AG10803 (cell line): Measurements from ENCODE around the gene KCTD7.

ENCODE experiments used
- DNase-seq: peaks from one replicate; pipeline ENCODE4 v3.0.0; 2010; ENCODE audit warnings: low read depth
- H3K4me3 ChIP-seq: 2 replicates; pipeline ENCODE4 v1.5.1; 2011; ENCODE audit warnings: mild to moderate bottlenecking, low read length, control low read depth
- TF ChIP-seq, protein P1 (sequence below): conservative IDR thresholded peaks from 2 replicates; pipeline ENCODE4 v1.5.1; 2011; ENCODE audit warnings: mild to moderate bottlenecking, low read length, control low read depth, inconsistent platforms

Gene KCTD7

DNA sequence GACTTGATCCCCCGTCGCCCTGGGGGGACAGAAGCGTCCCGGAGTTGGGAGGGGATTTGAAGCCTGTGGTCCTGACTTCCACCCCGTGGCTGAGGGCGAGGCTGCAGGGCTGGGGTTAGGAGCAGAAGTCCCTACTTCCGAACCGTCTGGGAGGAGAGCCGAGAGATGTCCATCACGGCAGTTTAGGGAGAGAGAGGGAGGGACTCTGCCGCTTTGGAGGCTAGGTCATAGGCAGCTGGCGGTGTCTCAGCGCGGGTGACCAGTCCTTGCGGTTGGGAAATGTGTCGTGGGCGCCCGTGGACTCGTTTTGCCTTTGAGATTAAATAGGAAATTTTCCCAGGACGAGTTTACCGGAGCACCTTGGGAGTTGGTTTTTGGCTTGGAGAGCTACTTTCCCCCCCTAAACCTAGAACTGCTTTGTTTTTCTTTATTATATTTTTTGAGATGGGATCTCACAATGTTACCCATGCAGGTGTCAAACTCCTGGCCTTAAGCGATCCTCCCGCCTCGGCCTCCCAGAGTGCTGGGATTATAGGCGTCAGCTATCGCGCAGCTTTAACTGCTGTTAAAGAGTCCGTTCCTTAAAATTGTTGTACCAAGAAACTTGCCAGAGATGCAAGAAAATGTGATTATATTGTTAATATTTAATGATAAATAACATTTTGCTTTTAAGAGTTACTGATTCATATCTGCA, 26.6 kb downstream of the KCTD7 start:
- TF ChIP-seq, protein P1, sequence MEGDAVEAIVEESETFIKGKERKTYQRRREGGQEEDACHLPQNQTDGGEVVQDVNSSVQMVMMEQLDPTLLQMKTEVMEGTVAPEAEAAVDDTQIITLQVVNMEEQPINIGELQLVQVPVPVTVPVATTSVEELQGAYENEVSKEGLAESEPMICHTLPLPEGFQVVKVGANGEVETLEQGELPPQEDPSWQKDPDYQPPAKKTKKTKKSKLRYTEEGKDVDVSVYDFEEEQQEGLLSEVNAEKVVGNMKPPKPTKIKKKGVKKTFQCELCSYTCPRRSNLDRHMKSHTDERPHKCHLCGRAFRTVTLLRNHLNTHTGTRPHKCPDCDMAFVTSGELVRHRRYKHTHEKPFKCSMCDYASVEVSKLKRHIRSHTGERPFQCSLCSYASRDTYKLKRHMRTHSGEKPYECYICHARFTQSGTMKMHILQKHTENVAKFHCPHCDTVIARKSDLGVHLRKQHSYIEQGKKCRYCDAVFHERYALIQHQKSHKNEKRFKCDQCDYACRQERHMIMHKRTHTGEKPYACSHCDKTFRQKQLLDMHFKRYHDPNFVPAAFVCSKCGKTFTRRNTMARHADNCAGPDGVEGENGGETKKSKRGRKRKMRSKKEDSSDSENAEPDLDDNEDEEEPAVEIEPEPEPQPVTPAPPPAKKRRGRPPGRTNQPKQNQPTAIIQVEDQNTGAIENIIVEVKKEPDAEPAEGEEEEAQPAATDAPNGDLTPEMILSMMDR: peak; percentile 8; the same call in 1 of the 2 replicates
- peak; percentile 57 for DNase-seq
- peak overlapping the region; percentile 90 for H3K4me3 ChIP-seq

DNA sequence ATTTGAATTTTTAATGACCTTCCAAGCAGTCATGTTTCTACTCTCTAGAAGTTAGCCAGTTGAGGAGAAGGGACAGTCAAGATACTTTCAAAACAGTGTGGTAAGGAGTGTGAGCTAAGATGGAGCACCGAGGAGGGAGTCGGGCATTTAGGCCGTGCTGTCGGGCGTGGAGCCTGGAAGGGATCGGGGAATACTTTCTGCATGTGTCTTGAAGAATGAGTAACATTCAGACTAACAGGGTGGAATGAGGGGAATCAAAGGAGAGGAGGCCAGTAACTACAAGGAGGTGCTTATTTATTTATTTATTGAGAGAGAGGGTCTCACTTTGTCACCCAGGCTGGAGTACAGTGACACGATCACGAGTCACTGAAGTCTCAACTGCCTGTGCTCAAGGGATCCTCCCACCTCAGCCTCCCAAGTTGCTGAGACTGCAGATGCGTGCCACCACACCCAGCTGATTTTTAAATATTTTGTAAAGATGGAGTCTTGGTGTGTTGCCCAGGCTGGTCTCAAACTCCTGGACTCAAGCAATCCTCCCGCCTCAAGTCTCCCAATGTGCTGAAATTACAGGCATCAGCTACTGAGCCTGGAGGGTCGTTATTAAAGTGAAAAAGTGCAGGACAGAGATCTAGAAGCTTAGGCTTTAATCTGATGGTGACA, 27.3 kb downstream of the KCTD7 start:
- peak overlapping the region; percentile 90 for H3K4me3 ChIP-seq
- peak; percentile 73 for DNase-seq

DNA sequence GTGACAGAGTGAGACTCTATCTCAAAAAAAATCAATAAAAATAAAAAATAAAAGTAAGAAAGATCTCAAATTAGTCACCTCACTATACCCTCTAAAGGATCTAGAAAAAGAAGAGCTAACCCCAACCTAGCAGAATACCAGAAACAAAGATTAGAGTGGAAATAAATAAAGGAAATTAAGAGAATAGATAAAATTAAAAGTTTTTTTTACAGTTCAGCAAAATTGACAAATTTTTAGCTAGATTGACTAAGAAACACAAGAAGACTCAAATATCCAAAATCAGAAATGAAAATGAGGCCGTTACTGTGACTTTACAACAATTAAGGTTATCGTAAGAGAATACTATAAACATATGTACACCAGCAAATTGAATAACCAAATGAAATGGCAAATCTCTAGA, 29.1 kb downstream of the KCTD7 start:
- TF ChIP-seq, protein P1: no peak
- no peak overlapping the region for H3K4me3 ChIP-seq
- no peak for DNase-seq

DNA sequence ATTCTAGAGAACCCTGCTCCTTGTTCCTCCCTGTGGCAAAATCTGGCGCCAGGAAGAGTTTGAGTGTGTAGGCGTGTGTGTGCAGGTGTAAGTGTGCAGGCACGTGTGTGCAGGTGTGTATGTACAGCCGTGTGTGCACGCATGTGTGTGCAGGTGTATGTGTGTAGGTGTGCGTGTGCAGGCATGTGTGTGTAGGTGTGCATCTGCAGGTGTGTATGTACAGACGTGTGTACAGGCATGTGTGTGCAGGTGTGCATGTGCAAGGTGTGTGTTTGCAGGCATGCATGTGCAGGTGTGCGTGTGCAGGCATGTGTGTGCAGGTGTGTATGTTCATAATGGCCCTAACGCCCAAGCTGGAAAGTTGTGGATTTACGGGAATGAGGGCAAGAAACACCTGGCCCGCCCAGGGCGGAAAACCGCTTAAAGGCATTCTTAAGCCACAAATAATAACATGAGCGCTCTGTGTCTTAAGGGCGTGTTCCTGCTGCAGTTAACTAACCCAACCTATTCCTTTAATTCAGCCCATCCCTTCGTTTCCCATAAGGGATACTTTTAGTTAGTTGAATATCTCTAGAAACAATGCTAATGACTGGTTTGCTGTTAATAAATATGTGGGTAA, 34.1 kb downstream of the KCTD7 start:
- H3K4me3 ChIP-seq: no peak overlapping the region
- DNase-seq: no peak
- TF ChIP-seq, protein P1: no peak

DNA sequence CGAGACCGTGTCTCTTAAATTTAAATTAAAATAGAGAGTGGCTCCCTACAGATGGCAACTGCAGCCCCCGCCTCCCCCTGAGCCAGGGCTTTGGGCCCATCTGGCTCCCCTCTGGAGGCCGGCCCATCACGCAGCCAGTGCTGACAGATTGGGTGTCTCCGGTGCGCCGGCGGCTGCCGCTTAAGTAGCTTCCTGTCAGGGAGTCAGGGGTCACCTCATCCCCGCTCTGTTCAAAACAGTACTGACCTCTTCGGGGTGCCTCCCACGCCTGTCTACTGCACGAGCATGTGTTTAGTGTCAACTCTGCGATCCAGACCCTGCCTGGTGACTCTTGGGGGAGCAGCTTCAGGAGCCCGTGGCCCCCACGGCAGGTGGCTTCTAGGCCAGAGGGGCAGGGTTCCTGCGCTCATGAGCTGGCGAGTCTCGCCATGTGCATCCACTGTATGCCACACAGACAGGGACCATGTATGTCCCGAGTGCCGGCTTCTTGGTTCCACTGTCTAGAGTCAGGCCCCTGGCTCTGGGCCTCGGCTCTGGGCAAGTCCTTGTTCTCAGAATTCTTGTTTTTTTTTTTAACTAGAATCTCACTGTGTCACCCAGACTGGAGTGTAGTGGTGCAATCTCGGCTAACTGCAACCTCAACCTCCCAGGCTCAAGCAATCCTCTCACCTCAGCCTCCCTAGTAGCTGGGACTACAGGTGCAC, 36.1 kb downstream of the KCTD7 start:
- H3K4me3 ChIP-seq: no peak overlapping the region
- TF ChIP-seq, protein P1: no peak
- DNase-seq: no peak

DNA sequence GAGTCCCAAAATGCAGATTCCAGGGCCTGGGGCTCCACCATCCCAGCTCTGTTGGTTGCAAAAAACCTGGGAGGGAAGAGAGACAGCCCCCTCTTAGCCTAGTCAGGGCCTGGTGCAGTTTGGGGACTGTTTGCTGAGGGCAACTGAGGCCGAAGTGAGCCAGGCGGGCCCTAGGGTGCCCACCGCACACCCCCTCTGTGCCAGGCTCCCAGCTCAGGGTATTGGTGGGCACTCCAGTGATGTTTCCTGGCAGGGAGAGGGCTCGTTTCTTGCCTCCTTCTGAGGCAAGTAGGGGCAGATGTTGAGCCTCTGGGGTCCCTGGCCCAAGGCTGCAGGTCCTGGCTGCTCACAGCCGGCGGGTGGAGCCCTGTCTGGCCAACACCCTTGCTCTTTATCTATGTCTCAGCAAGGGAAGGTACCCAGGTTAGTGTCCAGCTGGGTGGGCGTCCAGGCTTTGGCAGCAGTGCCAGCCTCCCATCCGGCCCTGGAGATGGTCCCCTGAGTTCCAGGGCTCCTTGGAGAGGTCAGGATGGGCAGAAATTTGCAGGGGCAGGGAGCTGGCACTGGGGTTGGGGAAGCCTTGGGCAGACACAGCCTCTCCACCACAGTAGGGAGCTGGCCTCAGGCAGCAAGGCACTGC, 37.8 kb downstream of the KCTD7 start:
- H3K4me3 ChIP-seq: no peak overlapping the region
- TF ChIP-seq, protein P1: no peak
- DNase-seq: no peak
